CD4-positive, alpha-beta T cell treated with Interleukin-4 for 1 hour (primary cell): ENCODE results near the gene FOXL3.
A peak's percentile ranks its signal among the peaks of the same experiment; 100 is the strongest.
"Not testable (repeated sequence)": the region's sequence is repeated elsewhere in the genome, so short reads cannot be mapped to it uniquely, and the experiment has no call there.

ENCODE experiments used
- DNase-seq, 2 donors: peaks; one replicate each; pipeline ENCODE4 v3.0.0-alpha.2; 2020 to 2022

FOXL3 gene

GRCh38 chr7:326809-327232 lies 36.9 kb downstream of the FOXL3 start:
- no peak for DNase-seq

GRCh38 chr7:327233-327931 lies 37.4 kb downstream of the FOXL3 start:
- no peak for DNase-seq

GRCh38 chr7:327991-328702 lies 38.2 kb downstream of the FOXL3 start:
- no peak for DNase-seq

- DNase-seq: no peak
Measured at GRCh38 chr7:329691-330281, 39.8 kb downstream of the FOXL3 start.

- DNase-seq: no peak
Measured at GRCh38 chr7:330511-331230, 40.7 kb downstream of the FOXL3 start.

- DNase-seq: no peak
Measured at GRCh38 chr7:332020-332517, 42.1 kb downstream of the FOXL3 start.

GRCh38 chr7:332646-333392 lies 42.8 kb downstream of the FOXL3 start:
- DNase-seq: peak; percentile 78 to 81

- DNase-seq: no peak
Measured at GRCh38 chr7:333393-333764, 43.4 kb downstream of the FOXL3 start.

GRCh38 chr7:334618-335357 lies 44.8 kb downstream of the FOXL3 start:
- DNase-seq: no peak

GRCh38 chr7:335358-336148 lies 45.6 kb downstream of the FOXL3 start:
- no peak for DNase-seq

GRCh38 chr7:336149-336533 lies 46.2 kb downstream of the FOXL3 start:
- DNase-seq: not testable (repeated sequence)

GRCh38 chr7:336810-337566 lies 47.0 kb downstream of the FOXL3 start:
- DNase-seq: no peak

- no peak for DNase-seq
Measured at GRCh38 chr7:337567-337951, 47.6 kb downstream of the FOXL3 start.

- no peak for DNase-seq
Measured at GRCh38 chr7:338295-339061, 48.5 kb downstream of the FOXL3 start.

- DNase-seq: no peak
Measured at GRCh38 chr7:339062-339342, 49.0 kb downstream of the FOXL3 start.

GRCh38 chr7:339696-340095 lies 49.7 kb downstream of the FOXL3 start:
- no peak for DNase-seq

- no peak for DNase-seq
Measured at GRCh38 chr7:340200-340937, 50.4 kb downstream of the FOXL3 start.
